GM21717 (cell line): ENCODE results near the gene SIAH3.
"Not testable (repeated sequence)": the region's sequence is repeated elsewhere in the genome, so short reads cannot be mapped to it uniquely, and the experiment has no call there.

Experiments used
- ATAC-seq: cut with Tn5 transposase; IDR thresholded peaks from one replicate; pipeline ENCODE4 v1.9.1; 2021; ENCODE audit warnings: mild to moderate bottlenecking, moderate library complexity; ENCODE audit not compliant: unreplicated experiment

SIAH3 gene, protein sequence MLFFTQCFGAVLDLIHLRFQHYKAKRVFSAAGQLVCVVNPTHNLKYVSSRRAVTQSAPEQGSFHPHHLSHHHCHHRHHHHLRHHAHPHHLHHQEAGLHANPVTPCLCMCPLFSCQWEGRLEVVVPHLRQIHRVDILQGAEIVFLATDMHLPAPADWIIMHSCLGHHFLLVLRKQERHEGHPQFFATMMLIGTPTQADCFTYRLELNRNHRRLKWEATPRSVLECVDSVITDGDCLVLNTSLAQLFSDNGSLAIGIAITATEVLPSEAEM

DNA sequence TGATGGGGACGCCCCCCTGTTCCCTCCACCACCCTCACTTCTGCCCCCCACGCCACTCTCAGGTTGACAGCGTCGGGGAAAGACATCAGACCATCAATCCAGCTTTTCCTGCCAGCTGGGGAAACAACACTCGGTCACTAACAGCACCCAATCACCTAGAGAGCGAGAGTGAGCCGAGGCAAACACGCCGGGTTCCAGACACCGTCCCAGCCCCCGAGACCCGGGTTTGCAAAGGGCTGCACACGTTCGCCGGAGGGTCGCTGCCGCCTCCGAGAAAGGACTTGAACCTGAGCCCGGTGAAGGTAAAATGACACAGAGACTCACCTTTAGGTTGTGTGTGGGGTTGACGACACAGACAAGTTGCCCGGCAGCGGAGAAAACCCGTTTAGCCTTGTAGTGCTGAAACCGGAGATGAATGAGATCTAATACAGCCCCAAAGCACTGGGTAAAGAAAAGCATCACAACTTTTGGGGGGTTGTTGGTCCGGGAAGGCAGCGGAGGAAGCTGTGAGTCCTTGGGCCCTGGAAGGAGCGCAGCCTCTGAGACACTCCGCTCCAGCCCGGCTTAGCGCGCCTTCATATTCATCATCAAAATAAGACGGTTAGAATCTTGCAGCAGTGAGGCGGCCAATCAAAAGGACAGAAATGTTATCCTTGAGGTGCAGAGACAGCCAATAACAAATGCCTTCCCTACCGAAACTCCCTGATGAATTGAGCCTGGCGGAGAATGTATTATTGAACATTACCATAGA, at the start of gene SIAH3:
Gene SIAH3, minus strand, starts transcription at position 583 of the 751 bp plus-strand sequence. Its CDS starts 124 bp downstream, at position 459.
- ATAC-seq: no peak

DNA sequence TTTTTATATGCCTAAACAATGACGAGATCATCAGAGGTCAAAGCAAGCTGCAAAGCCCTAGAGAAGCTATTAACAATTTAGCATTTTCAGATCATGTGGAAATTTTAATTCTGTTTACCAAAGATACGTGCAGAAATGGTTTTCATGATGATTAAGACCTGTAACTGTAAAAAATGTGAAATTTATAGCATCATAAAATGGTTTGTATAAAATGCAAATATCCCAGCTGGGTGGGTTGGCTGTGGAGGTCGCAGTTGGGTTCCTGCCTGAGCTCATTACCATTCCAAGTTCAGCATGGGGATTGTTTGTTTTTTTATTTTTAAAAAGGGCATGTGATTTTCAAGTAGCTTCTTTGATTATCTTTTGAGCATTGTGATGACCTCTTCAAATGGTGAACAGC, 47.9 kb upstream of the SIAH3 start:
- no peak for ATAC-seq

DNA sequence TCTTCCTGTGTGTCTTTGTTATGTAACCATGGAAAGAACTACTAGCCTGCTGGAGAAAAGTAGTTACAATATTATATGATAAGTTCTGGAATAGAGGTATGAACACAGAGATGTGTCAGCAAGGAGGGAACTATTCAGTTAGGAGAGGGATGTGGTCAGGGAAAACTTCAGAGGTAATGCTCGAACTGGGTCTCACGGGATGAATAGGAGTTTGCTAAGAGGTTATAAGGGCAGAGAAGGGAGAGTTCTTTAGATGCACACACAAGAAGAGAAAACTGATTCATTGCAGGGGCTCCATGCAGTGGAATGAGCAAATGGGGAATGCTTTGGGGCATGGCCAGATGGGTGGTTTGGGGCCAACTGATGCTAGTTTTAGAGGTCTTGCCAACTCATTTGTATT, 46.0 kb upstream of the SIAH3 start:
- no peak for ATAC-seq

DNA sequence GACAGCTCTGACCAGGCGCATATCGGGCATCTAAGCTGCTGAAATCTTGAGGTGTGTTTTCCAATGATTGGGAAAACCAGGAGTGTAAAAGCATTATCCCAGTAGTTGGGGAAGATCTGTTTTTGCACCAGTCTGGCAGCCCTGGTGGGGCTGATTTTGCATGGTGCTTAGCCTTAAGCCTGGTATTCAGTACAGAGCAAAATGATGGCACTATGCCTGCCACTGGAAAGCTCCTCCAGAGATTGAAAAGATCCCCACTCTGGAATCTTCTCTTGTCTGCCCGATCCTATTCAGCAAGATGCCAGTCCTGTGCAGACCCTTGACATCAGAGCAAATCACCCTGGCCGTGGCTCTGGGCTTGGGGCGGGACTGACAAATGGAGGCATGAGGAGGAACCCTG, 44.7 kb upstream of the SIAH3 start:
- no peak for ATAC-seq

DNA sequence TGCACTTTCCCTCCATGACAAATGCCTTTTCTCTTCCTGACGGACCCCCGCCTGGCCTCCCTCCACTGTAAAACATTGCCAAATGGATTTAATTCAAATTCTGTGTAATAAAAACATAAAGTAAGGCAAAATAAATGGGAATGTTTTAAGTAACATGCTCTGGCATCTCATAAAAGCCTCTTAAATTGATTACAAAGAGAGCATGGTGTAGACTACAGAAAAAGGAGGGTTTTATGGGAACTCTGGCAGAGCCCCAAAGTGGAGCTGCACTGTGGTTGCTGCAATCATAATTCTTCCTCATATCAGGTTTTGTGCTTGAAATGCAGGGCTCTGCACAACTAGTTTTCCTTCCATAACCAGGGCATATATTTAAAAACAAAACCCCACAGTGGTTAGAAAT, 44.3 kb upstream of the SIAH3 start:
- ATAC-seq: no peak

DNA sequence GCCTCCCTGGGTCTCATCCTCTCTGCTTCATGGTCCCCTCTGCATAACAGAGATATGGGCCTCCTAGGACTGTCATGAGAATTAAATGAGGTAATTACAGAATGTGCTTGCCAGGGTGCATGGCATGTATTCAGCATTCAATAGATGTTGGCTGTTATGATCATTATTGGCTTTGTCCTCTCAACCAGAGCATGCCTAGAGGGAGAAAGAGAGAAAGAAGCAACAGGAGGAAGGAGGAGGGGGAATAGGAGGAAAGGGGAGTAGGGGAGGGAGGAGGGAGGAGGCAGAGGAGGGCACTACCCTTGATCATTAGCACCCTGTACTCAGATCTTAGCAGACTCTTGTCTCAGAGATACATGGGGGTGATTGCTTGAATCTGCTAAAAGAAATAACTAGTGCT, 41.0 kb upstream of the SIAH3 start:
- no peak for ATAC-seq

DNA sequence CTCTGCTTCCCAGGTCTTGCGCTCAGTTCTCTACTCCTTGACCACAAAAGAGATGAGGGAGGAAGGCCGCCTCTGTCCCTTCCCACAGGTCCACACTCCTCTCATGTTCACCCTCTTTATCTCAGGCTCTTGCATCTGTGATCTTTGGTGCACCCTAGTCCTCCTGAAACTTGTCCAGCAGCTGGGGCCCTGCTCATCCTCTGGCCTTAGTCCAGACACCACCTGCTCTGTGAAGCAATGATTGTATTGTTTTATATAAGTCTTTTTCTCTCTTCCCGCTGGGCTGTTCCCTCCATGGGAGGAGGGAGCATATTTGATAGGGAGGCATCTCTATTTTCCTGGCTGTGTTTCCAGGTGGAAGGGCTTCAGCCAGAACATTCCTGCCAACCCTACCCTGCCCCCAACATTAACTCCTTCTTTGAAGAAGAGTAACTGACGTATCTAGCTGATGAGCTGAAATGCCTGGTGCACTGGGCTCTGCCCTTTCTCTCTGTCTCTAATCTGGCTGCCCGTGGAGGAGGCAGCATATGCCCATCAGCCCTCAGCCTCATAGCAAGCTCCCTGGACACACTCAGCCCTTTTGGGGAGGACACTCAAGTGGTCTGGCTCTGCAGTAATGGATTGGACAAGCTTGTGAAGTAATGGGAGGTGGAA, 38.2 kb upstream of the SIAH3 start:
- no peak for ATAC-seq

DNA sequence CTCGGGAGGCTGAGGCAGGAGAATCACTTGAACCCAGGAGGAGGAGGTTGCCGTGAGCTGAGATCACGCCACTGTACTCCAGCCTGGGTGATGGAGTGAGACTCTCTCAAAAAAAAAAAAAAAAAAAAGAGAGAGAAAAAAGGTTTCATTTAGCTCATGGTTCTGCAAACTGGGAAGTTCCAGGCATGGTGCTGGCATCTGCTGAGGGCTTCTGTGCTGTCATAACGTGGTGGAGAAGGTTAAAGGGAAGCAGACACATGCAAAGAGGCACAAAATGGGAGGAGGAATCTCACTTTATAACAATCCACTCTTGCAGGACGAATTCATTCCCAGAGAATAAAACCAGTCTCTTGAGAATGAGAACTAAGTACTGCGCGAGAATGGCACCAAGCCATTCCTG, 34.9 kb upstream of the SIAH3 start:
- no peak for ATAC-seq

DNA sequence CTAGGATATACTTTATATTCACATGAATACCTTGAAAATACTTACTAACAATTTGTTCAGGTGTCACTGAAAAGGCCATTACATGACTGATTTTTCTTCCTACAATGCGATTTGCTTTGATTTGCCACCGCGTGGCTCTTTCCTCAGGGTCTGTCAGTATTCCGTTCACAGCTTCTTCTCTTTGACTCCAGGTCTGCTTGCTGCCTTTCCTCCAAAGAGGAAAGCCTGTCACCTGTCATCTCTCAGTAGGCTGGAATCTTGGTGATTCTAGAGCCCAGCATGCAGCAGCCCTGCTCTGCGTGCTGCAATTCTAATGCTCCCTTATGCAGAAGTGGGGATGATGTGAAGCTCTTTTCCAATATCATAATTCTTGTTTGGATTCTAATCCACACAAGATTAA, 33.6 kb upstream of the SIAH3 start:
- no peak for ATAC-seq

DNA sequence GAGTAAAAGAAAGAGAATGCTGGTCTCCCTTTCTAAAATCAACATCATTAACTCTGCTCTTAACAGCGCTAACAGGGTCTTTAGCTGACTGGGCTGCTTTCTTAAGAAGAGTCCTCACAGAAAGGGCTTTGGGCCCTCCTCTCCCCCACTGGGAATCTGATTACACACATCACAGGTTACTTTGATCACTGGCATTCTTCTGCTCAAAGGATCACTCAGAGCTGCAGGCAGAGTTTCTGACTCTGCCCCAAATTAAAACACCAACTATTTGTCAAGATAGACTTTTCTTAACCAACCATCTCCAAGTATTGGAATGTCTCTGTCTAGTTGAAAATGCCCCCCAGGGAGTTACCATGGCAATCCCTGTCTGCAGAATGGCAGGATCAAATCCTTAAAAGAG, 31.1 kb upstream of the SIAH3 start:
- ATAC-seq: no peak

DNA sequence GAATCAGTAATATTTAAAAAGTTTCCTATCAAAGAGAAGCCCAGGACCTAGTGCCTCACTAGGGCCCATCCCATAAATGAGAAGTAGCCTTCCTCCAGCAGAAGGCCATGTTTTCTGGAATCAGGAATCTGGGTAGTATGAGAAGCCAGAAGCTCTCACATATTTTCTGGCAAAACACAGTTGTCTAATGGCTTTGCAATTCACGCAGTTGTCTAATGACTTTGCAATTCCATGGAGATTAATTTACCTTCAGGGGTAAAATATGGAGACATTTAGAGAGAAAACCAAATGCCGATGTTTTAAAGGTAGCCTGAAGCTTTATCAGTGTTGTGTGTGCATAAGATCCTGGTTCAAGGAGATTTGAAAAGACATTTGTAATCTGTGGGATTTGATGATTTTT, 29.8 kb upstream of the SIAH3 start:
- no peak for ATAC-seq

DNA sequence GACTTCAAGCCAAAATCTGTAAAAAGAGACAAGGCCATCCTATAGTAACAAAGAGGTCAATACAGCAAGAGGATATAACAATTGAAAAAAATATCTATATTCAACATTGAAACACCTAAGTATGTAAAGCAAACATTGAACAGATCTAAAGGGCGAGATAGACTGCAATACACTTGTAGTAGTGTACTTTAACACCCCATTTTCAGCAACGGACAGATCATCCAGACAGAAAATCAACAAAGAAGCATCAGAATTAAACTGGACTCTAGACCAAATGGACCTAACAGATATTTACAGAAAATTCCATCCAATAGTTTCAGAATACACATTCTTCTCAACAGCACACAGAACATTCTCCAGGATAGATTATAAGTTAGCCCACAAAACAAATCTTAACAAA, 28.7 kb upstream of the SIAH3 start:
- ATAC-seq: no peak

DNA sequence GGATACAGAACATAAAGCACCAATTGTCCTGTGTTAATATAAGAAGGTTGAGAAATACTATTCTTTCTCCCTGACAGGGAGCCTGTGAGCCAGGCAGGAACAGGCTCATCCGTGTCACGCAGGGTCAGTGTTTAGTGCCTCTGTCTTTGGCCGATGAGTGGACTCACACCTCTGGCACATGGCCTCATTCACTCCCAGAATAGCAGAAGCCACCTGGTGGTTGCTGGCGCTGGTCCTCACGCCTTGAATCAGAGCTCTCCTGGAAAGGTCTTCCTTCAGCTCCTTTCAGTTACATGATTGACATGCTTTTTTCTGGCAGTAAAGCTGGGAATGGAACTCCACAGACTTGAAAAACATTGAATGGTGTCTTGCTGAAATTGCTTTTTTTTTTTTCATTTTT, 28.1 kb upstream of the SIAH3 start:
- no peak for ATAC-seq

DNA sequence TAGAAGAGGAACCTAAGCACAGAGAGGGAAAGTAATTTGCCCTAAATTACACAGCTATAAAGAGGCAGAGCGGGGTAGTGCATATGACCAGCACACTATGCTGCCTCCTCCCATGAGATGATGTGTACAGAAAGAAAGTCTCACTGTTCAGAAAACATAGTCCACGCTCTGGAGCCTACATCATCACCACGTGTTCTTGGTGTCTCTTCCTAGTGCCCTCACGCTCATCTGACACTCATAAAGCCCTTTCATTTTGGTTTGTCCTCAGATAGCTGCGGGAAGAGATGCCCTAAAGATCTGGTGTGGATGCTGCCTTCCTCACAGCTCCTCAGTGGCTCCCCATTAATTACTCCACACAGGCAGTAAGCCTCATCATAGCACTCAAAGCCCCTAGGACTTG, 27.4 kb upstream of the SIAH3 start:
- no peak for ATAC-seq

DNA sequence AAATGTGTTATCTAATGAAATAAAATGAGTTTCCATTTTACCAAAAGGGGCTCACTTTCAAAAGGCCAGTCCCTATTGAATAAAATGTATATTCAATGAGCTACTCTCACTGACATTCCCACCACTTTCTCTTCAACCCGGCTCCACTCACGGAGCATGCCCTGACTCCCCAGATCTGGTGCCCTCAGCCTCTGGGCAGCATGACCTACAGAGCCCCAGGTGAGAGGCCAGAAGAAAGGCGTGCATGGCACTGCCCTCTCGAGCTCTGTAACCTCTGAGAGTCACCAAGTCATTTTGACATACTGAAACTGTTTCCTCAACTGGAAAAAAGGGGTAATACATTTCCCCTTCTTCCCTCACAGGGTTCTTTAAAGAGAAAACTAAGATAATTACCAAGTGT, 25.2 kb upstream of the SIAH3 start:
- no peak for ATAC-seq

DNA sequence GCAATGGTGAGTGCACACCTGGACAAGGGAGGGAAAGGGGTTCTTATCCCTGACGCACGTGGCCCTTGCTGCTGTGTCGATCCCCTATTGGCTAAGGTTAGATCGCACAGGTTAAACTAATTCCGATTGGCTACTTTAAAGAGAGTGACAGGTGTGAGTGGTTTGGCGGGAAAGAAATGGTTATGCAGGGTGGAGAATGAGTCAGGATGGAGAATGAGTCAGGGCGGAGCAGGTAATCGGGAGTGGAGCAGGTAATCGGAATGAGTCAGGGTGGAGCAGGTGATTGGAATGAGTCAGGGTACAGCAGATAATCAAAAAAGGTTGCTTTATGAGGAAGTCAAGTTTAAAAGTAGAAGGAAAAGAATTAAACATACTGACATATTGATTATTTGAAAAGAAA, 24.4 kb upstream of the SIAH3 start:
- no peak for ATAC-seq

DNA sequence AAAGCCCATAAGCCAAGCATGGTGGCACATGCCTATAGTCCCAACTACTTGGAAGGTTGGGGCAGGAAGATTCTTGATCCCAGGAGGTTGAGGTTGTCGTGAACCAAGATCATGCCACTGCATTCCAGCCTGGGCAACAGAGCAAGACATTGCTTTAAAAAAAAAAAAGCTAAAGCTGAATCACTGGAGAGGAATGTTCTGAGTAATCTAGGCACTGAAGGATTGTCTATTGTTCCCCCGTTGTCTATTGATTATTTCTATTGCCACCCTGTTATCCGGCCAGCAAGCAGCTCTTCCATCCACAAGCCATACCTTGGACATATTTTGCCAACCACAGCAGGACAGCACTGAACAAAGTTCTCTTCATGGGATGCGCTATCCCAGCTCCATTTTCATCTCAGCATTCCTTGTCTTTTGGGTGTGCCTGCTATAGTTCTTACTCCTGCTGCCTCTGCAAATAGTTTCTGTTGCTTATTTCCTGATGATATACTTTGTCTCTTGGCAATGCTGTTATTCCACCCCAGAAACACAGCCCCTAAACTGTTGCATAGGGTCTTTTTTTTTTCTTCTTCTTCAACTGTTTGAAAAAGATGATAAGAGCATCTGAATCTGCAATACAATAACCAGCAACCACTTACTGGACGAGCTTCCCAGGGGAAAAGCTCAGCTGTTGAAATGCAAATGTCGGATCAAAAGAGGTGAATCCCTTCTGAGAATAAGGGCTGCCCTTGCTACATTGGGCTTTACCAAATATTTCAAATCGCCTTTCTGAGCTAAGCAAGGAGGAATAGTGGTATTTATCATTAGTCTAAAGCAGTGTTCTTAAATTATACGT, 22.2 kb upstream of the SIAH3 start:
- ATAC-seq: no peak

DNA sequence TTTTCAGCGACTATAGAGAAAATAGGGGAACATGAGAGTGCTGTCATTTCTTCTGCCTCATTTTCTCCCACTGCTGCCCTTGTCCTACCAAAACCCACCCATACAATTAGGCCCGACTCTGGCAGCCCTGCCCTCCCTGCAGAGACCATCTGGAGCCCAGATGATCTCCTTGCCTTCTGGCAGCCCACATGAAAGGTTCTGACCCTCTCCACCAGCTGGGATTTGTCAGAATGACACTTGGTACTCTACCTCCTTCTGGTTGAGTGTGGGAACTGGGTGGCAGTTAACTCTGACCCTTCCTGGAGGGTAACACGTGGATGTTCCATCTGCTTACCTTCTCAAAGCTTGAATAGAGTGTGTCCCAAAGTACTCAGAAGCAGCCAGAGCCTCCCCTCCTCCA, 21.0 kb upstream of the SIAH3 start:
- ATAC-seq: no peak

DNA sequence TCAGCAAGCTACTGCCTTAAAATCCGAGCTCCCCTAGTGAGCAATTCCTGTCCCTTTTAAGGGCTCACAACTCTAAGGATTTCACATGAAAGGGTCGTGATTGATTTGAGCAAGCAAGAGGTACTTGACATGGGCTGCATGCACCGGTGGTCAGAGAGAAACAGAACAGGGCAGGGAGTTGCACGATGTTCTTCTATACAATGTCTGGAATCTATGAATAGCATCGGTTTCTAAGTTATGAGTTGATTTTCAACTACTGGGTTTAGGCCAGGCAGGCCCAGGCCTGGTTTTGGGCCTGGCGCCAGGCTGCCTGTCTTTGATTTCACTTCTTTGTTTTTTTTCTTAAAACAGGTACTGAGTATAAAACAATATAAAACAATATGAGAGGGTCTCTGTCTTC, 19.6 kb upstream of the SIAH3 start:
- not testable (repeated sequence) for ATAC-seq

DNA sequence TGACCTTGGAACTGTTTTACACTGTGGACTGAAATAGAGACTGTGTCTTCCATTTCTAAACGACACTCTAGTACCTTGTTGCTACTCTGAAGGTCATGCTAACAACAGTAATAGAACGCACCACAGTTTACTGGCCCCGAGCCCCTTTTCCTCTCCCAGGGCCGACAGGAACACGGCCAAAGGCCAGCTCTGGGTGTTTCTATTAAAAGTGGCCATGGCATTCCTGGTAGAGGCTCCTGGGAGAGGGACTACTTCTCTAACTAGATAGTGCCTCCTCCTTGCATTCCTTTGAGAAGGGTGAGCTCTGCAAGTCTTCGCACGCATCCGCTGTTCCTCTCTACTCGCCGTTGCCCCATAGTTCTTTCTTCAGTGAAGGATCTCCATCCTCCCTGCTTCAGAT, 18.7 kb upstream of the SIAH3 start:
- no peak for ATAC-seq

DNA sequence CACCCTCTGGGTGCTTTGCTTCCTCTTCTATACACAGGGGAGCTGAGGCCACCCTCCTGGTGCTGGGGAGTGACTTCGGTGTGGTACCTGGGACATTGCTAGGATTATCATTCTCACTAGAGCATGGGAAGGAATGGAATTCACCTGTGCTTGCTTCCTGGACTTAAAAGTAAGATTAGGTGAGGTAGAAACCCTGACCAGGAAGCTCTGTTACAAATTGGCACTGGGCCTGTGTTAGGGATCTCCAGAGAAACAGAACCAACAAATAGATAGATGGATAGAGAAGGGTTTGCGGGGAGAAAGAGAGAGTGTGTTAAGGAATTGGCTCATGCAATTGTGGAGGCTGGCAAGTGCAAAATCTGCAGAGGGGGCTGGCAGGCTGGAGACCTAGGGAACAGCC, 13.9 kb upstream of the SIAH3 start:
- no peak for ATAC-seq
